ENCODE data around the gene SLC25A30.

SLC25A30 gene

DNA sequence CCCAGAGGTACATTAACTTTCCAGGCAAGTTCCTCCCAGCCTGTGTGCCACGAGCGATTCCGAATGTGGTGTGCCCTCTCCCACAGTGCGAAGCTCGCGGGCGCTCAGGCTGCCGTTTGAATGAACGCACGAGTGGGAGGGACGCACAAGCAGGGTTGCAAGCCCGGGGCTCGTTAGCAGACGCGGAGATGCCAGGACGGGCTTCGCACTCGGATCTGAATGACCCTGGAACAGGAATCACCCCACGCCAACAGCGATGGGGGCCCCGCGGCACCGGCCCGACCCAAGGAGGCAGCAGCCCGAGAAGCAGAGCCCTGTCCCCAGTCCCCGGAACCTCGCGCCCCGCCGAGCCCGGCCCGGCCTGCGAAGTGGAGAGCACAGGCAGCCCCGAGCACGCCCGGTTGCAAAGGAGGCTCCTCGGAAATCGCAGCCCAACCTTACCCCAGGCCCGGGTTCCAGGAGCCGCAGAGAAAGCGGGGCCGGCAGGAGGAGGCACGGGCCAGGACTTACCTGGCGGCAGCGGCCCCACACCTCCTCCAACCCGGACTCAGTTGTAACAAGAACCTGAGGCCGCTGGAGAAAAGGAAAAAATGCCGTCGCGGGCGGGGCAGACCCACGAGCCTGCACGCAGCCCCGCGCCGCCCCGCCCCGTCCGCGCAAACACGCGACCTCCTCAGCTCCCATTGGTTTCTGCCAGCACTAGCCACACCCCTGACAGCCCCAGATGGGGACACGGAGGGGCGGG is at the start of gene SLC25A30:
Gene SLC25A30 (minus strand): TSS at position 584 of the 745 bp plus-strand sequence. CDS start 6,948 bp downstream, outside the sequence.
- H3K4me3 ChIP-seq (replicated peaks; ENCODE audit: low read depth, low read length), result peak within 1 kb of the TSS; percentile 77
- TF ChIP-seq CTCF (IDR thresholded peaks at IDR 0.05; ENCODE audit: low read length, missing control alignments), result no peak

GRCh38 chr13:45466359-45466758 is 48.2 kb upstream of the SLC25A30 start:
- no peak for TF ChIP-seq CTCF (IDR thresholded peaks at IDR 0.05; ENCODE audit: low read length, missing control alignments)
- H3K4me3 ChIP-seq (replicated peaks; ENCODE audit: low read depth, low read length), result peak overlapping the region; percentile 70
- no peak for DNase-seq (ENCODE audit: low read depth)

More for the DNA sequence above, at the start of gene SLC25A30:
- peak; percentile 89 for DNase-seq (ENCODE audit: low read depth)

DNA sequence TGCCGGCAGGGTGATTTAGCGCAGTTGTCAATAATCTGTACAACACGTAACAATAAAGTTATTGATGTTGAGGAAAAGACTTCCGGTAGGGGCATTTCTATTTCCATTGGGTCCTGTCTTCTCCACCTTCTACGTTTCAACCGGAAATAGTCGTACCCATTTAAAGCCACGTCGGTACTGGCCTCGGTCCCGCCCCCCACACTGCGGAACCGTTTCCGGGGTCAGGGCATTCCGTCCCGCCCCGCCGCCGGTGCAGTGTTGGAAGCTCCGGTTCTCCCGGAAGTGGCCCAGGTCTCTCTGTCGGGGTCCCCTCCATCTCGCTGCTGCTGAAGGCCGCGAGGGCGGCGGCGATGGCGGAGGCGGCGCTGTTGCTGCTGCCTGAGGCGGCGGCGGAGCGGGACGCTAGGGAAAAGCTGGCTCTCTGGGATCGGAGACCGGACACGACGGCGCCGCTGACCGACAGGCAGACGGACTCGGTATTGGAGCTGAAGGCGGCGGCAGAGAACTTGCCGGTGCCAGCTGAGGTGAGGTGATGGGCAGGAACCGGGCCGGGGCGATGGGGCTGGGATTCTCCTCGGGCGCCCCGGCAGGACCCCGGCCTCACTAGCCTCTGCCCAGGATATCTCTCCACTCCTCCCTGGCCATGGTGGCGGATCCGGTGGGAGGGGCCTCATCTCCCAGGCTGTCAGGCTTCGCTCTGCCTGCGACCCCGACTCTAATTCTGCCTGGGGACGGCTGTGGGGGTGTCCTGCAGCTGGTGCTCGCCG is 46.7 kb upstream of the SLC25A30 start, which contains the start of gene COG3:
Gene COG3 (plus strand): TSS at position 253 of the 767 bp plus-strand sequence. CDS start 98 bp downstream, at position 351.
- no peak for TF ChIP-seq CTCF (IDR thresholded peaks at IDR 0.05; ENCODE audit: low read length, missing control alignments)
- H3K4me3 ChIP-seq (replicated peaks; ENCODE audit: low read depth, low read length), result peak within 1 kb of the TSS; percentile 70
- DNase-seq (ENCODE audit: low read depth), result peak; percentile 98

DNA sequence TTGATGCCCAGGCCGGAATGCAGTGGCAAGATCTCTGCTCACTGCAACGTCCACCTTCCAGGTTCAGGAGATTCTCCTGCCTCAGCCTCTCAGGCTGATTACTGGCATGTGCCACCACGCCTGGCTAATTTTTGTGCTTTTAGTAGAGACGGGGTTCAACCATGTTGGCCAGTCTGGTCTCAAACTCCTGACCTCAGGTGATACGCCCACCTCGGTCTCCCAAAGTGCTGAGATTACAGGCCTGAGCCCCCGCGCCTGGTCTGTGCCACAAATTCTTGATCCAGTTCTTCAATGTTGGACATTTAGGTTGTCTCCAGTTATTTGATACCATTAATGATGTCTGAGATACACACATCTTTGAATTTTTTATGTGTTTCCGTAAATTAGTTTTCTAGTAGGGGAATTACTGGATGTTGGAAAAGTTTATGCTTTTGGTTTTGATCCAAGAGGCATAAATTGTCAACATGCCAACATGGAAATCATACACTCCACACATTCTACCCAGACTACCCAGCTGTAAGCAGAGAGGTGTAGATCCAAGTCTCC is 46.0 kb upstream of the SLC25A30 start:
- DNase-seq (ENCODE audit: low read depth), result no peak
- TF ChIP-seq CTCF (IDR thresholded peaks at IDR 0.05; ENCODE audit: low read length, missing control alignments), result peak; percentile 53
- H3K4me3 ChIP-seq (replicated peaks; ENCODE audit: low read depth, low read length), result peak overlapping the region; percentile 70

- H3K4me3 ChIP-seq (replicated peaks; ENCODE audit: low read depth, low read length), result no peak overlapping the region
- TF ChIP-seq CTCF (IDR thresholded peaks at IDR 0.05; ENCODE audit: low read length, missing control alignments), result no peak
- DNase-seq (ENCODE audit: low read depth), result peak; percentile 36
Measured at GRCh38 chr13:45456196-45456972, 38.2 kb upstream of the SLC25A30 start.

DNA sequence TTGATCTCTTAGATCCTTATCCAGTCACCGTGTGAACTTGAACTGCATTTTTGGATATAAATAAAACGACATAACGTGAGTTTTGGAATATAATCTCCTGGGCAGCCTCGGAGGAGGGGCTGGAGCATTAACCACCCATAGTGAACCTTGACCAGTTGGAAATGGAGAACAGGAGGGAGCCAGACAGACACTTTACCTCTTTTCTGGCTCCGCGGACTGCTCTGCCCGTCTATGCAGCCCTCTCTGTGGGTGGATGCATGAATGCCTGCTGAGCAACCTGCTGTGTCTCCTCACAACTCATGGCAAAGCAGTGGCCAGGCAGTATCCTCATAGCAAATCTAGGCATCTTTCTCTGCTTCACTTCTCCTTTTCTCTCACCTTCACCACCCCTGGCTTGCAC is 36.0 kb upstream of the SLC25A30 start:
- no peak overlapping the region for H3K4me3 ChIP-seq (replicated peaks; ENCODE audit: low read depth, low read length)
- no peak for TF ChIP-seq CTCF (IDR thresholded peaks at IDR 0.05; ENCODE audit: low read length, missing control alignments)
- DNase-seq (ENCODE audit: low read depth), result no peak
